HUDEP-2 (cell line): ENCODE measurements around the gene SCUBE2.

Source experiments
- DNase-seq, 76 experiments: peaks; one replicate each; lab custom pipeline; 2025; ENCODE audit not compliant: unreplicated experiment in 76 of 76; lab: John Stamatoyannopoulos, UW

SCUBE2 gene

GRCh38 chr11:9076046-9076445 is 15.4 kb downstream of the SCUBE2 start:
- DNase-seq: no peak

- no peak for DNase-seq
Observed at GRCh38 chr11:9075556-9075955, 15.8 kb downstream of the SCUBE2 start.

- no peak for DNase-seq
Observed at GRCh38 chr11:9074338-9075029, 16.9 kb downstream of the SCUBE2 start.

- DNase-seq: no peak
Observed at GRCh38 chr11:9073466-9074225, 17.8 kb downstream of the SCUBE2 start.

GRCh38 chr11:9072626-9073176 is 18.7 kb downstream of the SCUBE2 start:
- no peak for DNase-seq

GRCh38 chr11:9071692-9072091 is 19.7 kb downstream of the SCUBE2 start:
- DNase-seq: no peak

- DNase-seq: no peak
Observed at GRCh38 chr11:9070749-9071491, 20.5 kb downstream of the SCUBE2 start.

GRCh38 chr11:9069862-9070470 is 21.4 kb downstream of the SCUBE2 start:
- no peak for DNase-seq

- no peak for DNase-seq
Observed at GRCh38 chr11:9069256-9069655, 22.1 kb downstream of the SCUBE2 start.

- DNase-seq: no peak
Observed at GRCh38 chr11:9066433-9066925, 24.9 kb downstream of the SCUBE2 start.

- DNase-seq: no peak
Observed at GRCh38 chr11:9065607-9066432, 25.6 kb downstream of the SCUBE2 start.

GRCh38 chr11:9061807-9062206 is 29.6 kb downstream of the SCUBE2 start:
- no peak for DNase-seq

GRCh38 chr11:9060700-9061111 is 30.7 kb downstream of the SCUBE2 start:
- DNase-seq: peak in 17 of 76 experiments; percentile 3 to 40 (median 18)

- no peak for DNase-seq
Observed at GRCh38 chr11:9059406-9059805, 32.0 kb downstream of the SCUBE2 start.

- DNase-seq: no peak
Observed at GRCh38 chr11:9057888-9058287, 33.5 kb downstream of the SCUBE2 start.

GRCh38 chr11:9057007-9057406 is 34.4 kb downstream of the SCUBE2 start:
- DNase-seq: no peak

GRCh38 chr11:9056467-9056866 is 34.9 kb downstream of the SCUBE2 start:
- no peak for DNase-seq

- DNase-seq: no peak
Observed at GRCh38 chr11:9053316-9054035, 37.9 kb downstream of the SCUBE2 start.

- DNase-seq: no peak
Observed at GRCh38 chr11:9052316-9052715, 39.1 kb downstream of the SCUBE2 start.
